GM19463 (cell line): Measurements from ENCODE around the gene MID1.

Experiments
- ATAC-seq: cut with Tn5 transposase; IDR thresholded peaks from one replicate; pipeline ENCODE4 v1.9.1; 2021; ENCODE audit warnings: mild to moderate bottlenecking, moderate library complexity; ENCODE audit not compliant: unreplicated experiment

The MID1 gene

GRCh38 chrX:10450959-10451355 is 169.4 kb downstream of the MID1 start:
- ATAC-seq, result no peak

- no peak for ATAC-seq
Measured at GRCh38 chrX:10450229-10450958, 170.0 kb downstream of the MID1 start.

- ATAC-seq, result no peak
Measured at GRCh38 chrX:10447564-10448214, 172.7 kb downstream of the MID1 start.

GRCh38 chrX:10444204-10444603 is 176.2 kb downstream of the MID1 start:
- no peak for ATAC-seq

GRCh38 chrX:10441464-10441863 is 178.9 kb downstream of the MID1 start:
- ATAC-seq, result no peak

- ATAC-seq, result no peak
Measured at GRCh38 chrX:10433296-10433965, 187.0 kb downstream of the MID1 start.

- no peak for ATAC-seq
Measured at GRCh38 chrX:10429908-10430307, 190.5 kb downstream of the MID1 start.

GRCh38 chrX:10427249-10427648 is 193.1 kb downstream of the MID1 start:
- ATAC-seq, result no peak

GRCh38 chrX:10423716-10424115 is 196.7 kb downstream of the MID1 start:
- no peak for ATAC-seq

GRCh38 chrX:10420134-10420533 is 200.3 kb downstream of the MID1 start:
- no peak for ATAC-seq

GRCh38 chrX:10416424-10416823 is 204.0 kb downstream of the MID1 start:
- no peak for ATAC-seq

- ATAC-seq, result no peak
Measured at GRCh38 chrX:10415306-10416001, 204.9 kb downstream of the MID1 start.

- ATAC-seq, result no peak
Measured at GRCh38 chrX:10414862-10415261, 205.5 kb downstream of the MID1 start.

GRCh38 chrX:10414156-10414824 is 206.1 kb downstream of the MID1 start:
- no peak for ATAC-seq

- no peak for ATAC-seq
Measured at GRCh38 chrX:10404436-10404835, 215.9 kb downstream of the MID1 start.

- ATAC-seq, result no peak
Measured at GRCh38 chrX:10401239-10401638, 219.1 kb downstream of the MID1 start.

- ATAC-seq, result no peak
Measured at GRCh38 chrX:10399043-10399741, 221.2 kb downstream of the MID1 start.

GRCh38 chrX:10398215-10398614 is 222.2 kb downstream of the MID1 start:
- no peak for ATAC-seq

GRCh38 chrX:10397349-10397748 is 223.0 kb downstream of the MID1 start:
- no peak for ATAC-seq

- ATAC-seq, result no peak
Measured at GRCh38 chrX:10395643-10396042, 224.7 kb downstream of the MID1 start.
